GM12874 (cell line): ENCODE measurements around the gene PCID2.

Experiments used
- TF ChIP-seq, protein P1 (sequence below): IDR thresholded peaks from 2 replicates; pipeline ENCODE4 v1.5.1; 2011; ENCODE audit warnings: low read depth, mild to moderate bottlenecking, control low read depth, low read length, moderate library complexity; ENCODE audit not compliant: insufficient read depth

The PCID2 gene

DNA sequence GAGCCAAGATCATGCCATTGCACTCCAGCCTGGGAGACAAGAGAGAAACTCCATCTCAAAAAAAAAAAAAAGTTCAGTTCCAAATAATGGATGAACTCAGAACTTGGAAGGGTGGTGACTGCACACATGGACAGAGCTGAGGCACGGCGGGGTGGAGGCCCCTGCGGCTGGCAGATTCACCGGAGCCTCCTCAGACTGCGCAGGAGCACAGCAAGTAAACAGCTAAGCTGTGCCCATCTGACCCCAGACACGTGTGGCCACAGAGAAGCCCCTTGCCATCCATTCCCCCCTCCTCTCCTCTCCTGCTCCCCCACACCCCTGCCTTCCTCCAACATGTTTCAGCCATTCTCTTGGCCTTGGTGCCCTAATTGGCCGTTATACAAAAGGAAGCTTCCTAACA is 65.6 kb downstream of the PCID2 start:
- TF ChIP-seq, protein P1, sequence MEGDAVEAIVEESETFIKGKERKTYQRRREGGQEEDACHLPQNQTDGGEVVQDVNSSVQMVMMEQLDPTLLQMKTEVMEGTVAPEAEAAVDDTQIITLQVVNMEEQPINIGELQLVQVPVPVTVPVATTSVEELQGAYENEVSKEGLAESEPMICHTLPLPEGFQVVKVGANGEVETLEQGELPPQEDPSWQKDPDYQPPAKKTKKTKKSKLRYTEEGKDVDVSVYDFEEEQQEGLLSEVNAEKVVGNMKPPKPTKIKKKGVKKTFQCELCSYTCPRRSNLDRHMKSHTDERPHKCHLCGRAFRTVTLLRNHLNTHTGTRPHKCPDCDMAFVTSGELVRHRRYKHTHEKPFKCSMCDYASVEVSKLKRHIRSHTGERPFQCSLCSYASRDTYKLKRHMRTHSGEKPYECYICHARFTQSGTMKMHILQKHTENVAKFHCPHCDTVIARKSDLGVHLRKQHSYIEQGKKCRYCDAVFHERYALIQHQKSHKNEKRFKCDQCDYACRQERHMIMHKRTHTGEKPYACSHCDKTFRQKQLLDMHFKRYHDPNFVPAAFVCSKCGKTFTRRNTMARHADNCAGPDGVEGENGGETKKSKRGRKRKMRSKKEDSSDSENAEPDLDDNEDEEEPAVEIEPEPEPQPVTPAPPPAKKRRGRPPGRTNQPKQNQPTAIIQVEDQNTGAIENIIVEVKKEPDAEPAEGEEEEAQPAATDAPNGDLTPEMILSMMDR: no peak

DNA sequence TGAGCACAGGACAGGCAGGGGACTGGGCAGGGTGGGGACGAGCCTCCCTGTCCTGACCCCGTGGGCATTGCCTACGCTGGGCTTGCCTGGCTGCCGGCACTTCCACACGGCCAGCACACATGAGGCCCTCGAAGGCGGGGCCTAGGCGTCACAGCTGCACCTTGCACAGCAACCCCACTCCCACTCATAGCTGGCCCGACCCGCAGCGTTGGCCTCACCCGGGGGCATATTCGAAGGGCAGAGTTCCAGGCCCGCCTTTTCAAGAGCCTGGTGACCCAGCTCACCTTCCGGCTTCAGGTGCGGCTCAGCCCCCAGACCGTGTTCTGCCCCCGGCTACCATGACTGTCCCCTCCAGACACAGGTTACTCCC is 66.9 kb downstream of the PCID2 start:
- TF ChIP-seq, protein P1: no peak

DNA sequence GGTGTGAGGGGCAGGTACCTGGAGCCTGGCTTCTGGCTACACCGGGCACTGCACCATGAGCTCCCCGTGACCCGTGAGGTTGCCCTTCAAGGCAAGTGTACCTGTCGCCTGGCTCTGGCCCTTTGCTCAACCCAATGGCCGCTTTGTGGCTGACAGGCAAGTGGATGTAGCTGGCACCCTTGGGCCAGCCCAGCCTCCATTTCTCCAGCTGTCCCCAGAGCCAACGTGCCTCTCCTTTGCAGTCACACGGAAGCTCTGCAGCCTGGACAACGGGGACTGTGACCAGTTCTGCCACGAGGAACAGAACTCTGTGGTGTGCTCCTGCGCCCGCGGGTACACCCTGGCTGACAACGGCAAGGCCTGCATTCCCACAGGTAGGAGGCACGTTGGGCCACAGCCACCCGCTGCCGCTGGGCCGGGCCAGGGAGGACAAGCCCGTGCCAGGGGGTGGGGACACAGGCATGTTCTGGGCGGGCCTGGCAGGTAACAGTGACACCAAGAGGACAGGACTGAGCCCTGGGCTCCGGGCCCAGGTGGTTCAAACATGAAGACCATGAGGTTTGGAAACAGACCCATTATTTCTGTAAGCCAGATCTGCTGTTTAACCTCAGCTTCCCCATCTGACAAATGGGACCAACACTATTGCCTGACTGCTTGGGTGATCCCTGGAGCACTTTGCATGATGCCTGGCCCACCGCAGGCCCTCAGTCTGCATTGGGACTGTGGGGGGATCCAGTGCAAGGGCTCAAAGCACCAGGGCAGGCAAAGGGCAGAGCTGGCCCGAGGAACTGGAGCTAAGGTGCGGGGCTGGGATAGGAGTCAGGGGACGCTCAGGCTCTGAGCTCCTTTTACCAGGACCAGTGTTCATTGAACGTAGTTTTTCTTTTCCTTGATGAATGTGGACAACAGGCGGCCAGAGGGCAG is 67.5 kb downstream of the PCID2 start:
- TF ChIP-seq, protein P1: no peak

DNA sequence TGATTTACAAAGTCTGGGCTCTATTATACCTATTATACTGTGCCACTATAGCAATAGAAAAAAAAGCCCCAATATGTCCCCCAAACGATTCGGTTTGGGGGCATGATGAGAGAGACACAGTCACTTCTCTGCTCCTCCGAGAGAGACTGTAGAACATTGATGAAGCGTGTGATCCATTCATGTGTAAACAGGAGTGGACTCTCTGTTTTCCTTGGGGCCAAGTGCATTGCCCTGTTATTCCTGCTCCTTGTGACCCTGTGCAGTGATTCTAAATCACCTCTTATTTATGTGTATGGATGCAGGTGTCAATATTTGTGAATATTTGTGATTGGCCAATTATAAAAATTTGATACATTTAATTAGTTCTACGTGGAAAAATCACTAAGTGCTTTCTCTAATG is 68.9 kb downstream of the PCID2 start:
- TF ChIP-seq, protein P1: no peak

DNA sequence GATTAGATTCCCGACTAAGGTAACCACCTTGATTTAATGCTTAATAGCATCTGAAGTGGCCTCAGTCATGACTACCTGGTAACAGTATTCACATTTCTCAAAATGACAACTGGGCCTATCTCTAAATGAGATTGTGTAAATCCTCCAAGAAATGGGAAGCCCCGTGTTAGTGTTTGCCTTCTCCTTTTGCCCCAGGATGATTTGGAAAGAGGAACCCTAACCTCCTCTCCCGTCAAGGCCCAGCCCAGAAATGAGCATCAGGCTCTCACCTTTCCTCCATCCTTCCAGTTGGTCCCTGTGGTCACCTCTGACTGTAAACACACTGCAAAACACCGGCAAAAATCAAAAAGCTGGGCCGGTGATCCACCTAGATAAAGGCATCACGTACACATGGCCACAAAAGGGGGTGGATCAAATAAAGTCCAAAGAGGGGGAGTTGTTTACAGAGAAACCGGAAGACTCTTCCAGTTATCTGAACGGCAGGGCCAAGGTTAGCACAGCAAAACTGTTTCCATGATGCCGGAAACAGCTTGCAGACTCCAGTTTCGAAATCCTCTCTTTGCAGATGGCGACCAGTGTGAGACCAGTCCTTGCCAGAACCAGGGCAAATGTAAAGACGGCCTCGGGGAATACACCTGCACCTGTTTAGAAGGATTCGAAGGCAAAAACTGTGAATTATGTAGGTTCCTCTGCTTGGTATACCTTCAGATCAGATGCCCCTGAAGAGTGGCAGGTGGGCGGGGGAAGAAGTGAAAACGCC is 69.5 kb downstream of the PCID2 start:
- TF ChIP-seq, protein P1: no peak

DNA sequence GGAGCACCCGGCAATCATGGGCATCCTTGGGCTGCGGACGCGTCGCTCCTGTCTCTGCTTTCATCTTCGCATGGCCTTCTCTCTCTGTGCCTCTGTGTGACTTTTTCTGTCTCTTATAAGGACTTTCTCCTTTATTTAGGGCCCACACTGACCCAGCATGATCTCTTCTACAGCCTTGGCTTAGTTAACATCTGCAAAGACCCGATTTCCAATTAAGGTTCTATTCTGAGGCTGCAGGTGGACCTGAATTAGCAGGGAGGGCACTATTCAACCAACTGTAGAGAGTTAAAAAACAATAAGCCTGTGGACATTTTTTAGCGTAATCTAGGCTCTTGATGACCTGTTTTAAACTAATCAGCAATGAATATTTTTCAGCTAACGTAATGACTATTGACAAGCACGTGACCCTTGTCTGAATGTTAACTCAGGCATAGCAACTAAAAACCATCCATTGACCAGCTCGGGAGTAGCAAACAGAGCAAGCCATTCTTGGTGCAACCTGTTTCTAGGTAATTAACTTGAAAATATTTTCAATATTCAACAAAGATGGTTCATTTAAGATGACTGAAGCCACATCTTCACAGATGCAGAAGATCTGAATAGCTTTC is 70.7 kb downstream of the PCID2 start:
- TF ChIP-seq, protein P1: no peak

DNA sequence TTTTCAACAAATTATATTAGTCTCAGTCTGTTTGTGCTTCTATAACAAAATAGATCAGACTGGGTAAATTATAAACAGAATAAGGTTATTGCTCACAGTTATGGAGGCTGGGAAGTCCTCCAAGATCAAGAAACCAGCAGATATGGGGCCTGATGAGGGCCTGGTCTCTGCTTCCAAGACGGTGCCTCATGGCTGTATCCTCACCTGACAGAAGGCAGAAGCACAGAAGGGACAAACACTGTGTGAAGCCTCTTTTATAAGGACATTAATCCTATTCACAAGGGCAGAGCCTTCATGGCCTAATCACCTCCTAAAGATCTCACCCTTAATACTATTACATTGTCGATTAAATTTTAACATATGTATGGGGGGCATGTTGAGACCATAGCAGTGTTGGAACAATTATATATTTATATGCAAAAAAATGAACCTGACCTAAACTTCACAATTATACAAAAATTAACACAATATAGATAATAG is 73.1 kb downstream of the PCID2 start:
- TF ChIP-seq, protein P1: no peak
